Measurements from ENCODE around the gene RUSF1. TPM values are rescaled to one million over a fixed set of nuclear protein-coding genes. Genes with fewer than 3 reads are reported as not detected.

RUSF1 gene
- total RNA-seq (2021; ENCODE audit: unreplicated experiment): 59.3 TPM
- 63.7 and 79.2 TPM in 2 replicates for polyA plus RNA-seq (2012)
- Bru-seq, nascent RNA: percentile 80 among the genes with signal in this experiment
- percentile 78 among the genes with signal in this experiment for BruChase-seq, experiment 1, labeled RNA remaining after a 6-hour chase
- BruChase-seq, experiment 2, labeled RNA remaining after a 2-hour chase: percentile 73 among the genes with signal in this experiment
- long read RNA-seq, transcript C16orf58-201 (13 exons, 2,793 nt): major isoform, 63 of 128 reads
- long read RNA-seq, transcript C16orf58-210 (4 exons, 2,422 nt): minor isoform, 5 of 128 reads
- long read RNA-seq, partial matches to known transcripts: 17 of 128 reads
- long read RNA-seq, other reads (novel, unspliced or antisense): 42 of 128 reads

- ChIA-PET CTCF (interaction anchor here (0.6 kb wide), 1 partner anchor 206 kb away, joined by 9 read pairs; no protein-coding TSS in a partner anchor), RAD21 (ENCODE audit: low non-redundant PET in 1 of 2, low total read pairs in 2 of 2, uncharacterized antibody in 2 of 2, unreplicated experiment in 2 of 2) (no interaction called here), POLR2A (interaction anchor here (0.6 to 1.2 kb wide), 4 partner anchors 31 to 408 kb away, joined by 3 to 6 read pairs (median 3); no protein-coding TSS in a partner anchor)
- TF ChIP-seq ZBTB33 (IDR thresholded peaks at IDR 0.05; ENCODE audit: extremely low read depth, insufficient replicate concordance, low read length) (peak; percentile 81), ATF3 (IDR thresholded peaks at IDR 0.05) (no peak), SP1 (IDR thresholded peaks at IDR 0.05; ENCODE audit: low read depth) (peak; percentile 83), YY1 (IDR thresholded peaks at IDR 0.05; ENCODE audit: extremely low read depth, insufficient replicate concordance, low read depth, low read length) (peak; percentile 89), POLR2AphosphoS5 (IDR thresholded peaks at IDR 0.05; ENCODE audit: low read depth, low read length) (peak; percentile 92), FOSL1 (IDR thresholded peaks at IDR 0.05; ENCODE audit: low read depth) (peak; percentile 33), SRF (IDR thresholded peaks at IDR 0.05; ENCODE audit: low read depth) (no peak), ELF1 (IDR thresholded peaks at IDR 0.05; ENCODE audit: borderline replicate concordance, low read depth) (peak; percentile 93), SIN3A (IDR thresholded peaks at IDR 0.05; ENCODE audit: low read depth) (peak; percentile 93), TCF7L2 (IDR thresholded peaks at IDR 0.05; ENCODE audit: borderline replicate concordance, extremely low read depth, insufficient read depth, insufficient read length) (peak; percentile 69), MAX (IDR thresholded peaks at IDR 0.05) (peak; percentile 88), EZH2phosphoT487 (IDR thresholded peaks at IDR 0.05; ENCODE audit: borderline replicate concordance) (no peak), CEBPB (IDR thresholded peaks at IDR 0.05; ENCODE audit: low read depth) (no peak), CBX3 (IDR thresholded peaks at IDR 0.05; ENCODE audit: low read depth) (peak; percentile 80), EGR1 (IDR thresholded peaks at IDR 0.05; ENCODE audit: low read depth) (no peak), CTCF (IDR thresholded peaks at IDR 0.05 in 2 of 3, conservative IDR thresholded peaks at IDR 0.05 in 1 of 3; ENCODE audit: borderline replicate concordance in 1 of 3, insufficient read depth in 1 of 3, low read depth in 2 of 3, low read length in 2 of 3) (no peak), POLR2A (IDR thresholded peaks at IDR 0.05; ENCODE audit: borderline replicate concordance, extremely low read depth, insufficient read depth, insufficient read length) (peak; percentile 73), ZFX (IDR thresholded peaks at IDR 0.05) (peak; percentile 97)
- ATAC-seq: peak; percentile 90
- Histone ChIP-seq H3K9ac (ENCODE audit: low read length) (peak within 1 kb of the TSS; percentile 96), H3K9me2 (ENCODE audit: insufficient read depth) (no peaks in the 10 kb centered on the region), H3K79me2 (ENCODE audit: insufficient read depth, low read length) (peaks cover 16% of the 10 kb centered on the region), H3K36me3 (ENCODE audit: control insufficient read depth in 1 of 2, insufficient read depth in 2 of 2, low read length in 2 of 2) (peaks cover 0 to 3% of the 10 kb centered on the region in 2 experiments; a peak in 1 of 4 replicates), H3K27ac (ENCODE audit: low read depth, low read length) (peak within 1 kb of the TSS; percentile 76), H3K4me3 (replicated peaks in 1 of 2; ENCODE audit: low read depth in 1 of 2, low read length in 2 of 2) (peak within 1 kb of the TSS; percentile 97 to 98), H2AFZ (ENCODE audit: low read depth, low read length, poor library complexity, severe bottlenecking) (peak within 1 kb of the TSS; percentile 33), H3K9me3 (ENCODE audit: control insufficient read depth in 1 of 2, insufficient read depth in 1 of 2, low read depth in 1 of 2, low read length in 2 of 2) (no peaks in the 10 kb centered on the region), H4K20me1 (ENCODE audit: insufficient read depth) (no peaks in the 10 kb centered on the region), H3K27me3 (ENCODE audit: insufficient read depth, low read length) (no peaks in the 10 kb centered on the region), H3K4me1 (ENCODE audit: control insufficient read depth in 1 of 2, insufficient read depth in 2 of 2, low read length in 2 of 2) (peaks cover 14 to 20% of the 10 kb centered on the region in 2 experiments; a peak in 3 of 4 replicates), H3K4me2 (ENCODE audit: low read length) (peak within 1 kb of the TSS; percentile 78)
- DNase-seq (ENCODE audit: low read depth, low spot score): peak; percentile 75
- intact Hi-C loops (cut with micrococcal nuclease): loop anchor here (10.0 kb wide), 1 partner anchor 367 kb away; the partner anchor contains the start of gene ZNF267
- TSS peak; percentile 62 for BruUV-seq (replicated peaks)
These were observed at the start of gene RUSF1 for GRCh38 chr16:31507929-31508705. Gene RUSF1 (minus strand): TSS chr16:31508391. CDS start chr16:31508373, 18 bp downstream.

Data from HCT116 (cell line).